ENCODE measurements around the gene THSD8.

The THSD8 gene

GRCh38 chr19:12786952-12787351 is 14.9 kb upstream of the THSD8 start:
- TF ChIP-seq CTCF (IDR thresholded peaks at IDR 0.05): no peak

- TF ChIP-seq CTCF (IDR thresholded peaks at IDR 0.05): no peak
Observed at GRCh38 chr19:12787458-12787857, 14.4 kb upstream of the THSD8 start.

- TF ChIP-seq CTCF (IDR thresholded peaks at IDR 0.05): no peak
Observed at GRCh38 chr19:12788042-12788681, 13.7 kb upstream of the THSD8 start.

GRCh38 chr19:12788682-12789097 is 13.2 kb upstream of the THSD8 start:
- no peak for TF ChIP-seq CTCF (IDR thresholded peaks at IDR 0.05)

GRCh38 chr19:12789098-12789903 is 12.6 kb upstream of the THSD8 start:
- TF ChIP-seq CTCF (IDR thresholded peaks at IDR 0.05): no peak

- no peak for TF ChIP-seq CTCF (IDR thresholded peaks at IDR 0.05)
Observed at GRCh38 chr19:12789904-12790619, 11.8 kb upstream of the THSD8 start.

- no peak for TF ChIP-seq CTCF (IDR thresholded peaks at IDR 0.05)
Observed at GRCh38 chr19:12790628-12791344, 11.1 kb upstream of the THSD8 start.

Data from LNCAP (cell line).